ENCODE results near the gene CDS2.

CDS2 gene

DNA sequence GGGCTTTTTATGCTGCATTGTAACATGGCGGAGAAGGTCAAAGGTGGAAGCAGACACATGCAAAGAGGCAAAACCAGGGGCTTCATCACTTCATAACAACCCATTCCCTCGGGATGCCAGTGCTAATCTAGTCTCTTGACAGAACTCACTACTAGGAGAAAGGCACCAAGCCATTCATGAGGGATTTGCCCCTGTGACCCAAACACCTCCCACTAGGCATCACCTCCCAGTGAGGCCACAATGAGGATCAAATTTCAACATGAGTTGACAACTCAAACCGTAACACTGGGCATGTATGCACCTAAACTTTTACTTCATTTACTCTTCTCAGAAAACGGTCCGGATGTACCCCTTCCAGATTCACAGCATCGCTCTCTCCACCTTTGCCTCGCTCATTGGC, 61.9 kb downstream of the CDS2 start:
- no peaks in the 10 kb centered on the region for H3K9me3 Mint-ChIP-seq
- H3K36me3 Mint-ChIP-seq (ENCODE audit: low read depth) = peaks cover 42% of the 10 kb centered on the region
- no peaks in the 10 kb centered on the region for H3K27me3 Mint-ChIP-seq (ENCODE audit: low read depth)
- H3K27ac Mint-ChIP-seq = no peak overlapping the region
- peaks cover 4% of the 10 kb centered on the region for H3K4me1 Mint-ChIP-seq
- no peak overlapping the region for H3K4me3 Mint-ChIP-seq
- TF ChIP-seq, protein P1, sequence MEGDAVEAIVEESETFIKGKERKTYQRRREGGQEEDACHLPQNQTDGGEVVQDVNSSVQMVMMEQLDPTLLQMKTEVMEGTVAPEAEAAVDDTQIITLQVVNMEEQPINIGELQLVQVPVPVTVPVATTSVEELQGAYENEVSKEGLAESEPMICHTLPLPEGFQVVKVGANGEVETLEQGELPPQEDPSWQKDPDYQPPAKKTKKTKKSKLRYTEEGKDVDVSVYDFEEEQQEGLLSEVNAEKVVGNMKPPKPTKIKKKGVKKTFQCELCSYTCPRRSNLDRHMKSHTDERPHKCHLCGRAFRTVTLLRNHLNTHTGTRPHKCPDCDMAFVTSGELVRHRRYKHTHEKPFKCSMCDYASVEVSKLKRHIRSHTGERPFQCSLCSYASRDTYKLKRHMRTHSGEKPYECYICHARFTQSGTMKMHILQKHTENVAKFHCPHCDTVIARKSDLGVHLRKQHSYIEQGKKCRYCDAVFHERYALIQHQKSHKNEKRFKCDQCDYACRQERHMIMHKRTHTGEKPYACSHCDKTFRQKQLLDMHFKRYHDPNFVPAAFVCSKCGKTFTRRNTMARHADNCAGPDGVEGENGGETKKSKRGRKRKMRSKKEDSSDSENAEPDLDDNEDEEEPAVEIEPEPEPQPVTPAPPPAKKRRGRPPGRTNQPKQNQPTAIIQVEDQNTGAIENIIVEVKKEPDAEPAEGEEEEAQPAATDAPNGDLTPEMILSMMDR (IDR thresholded peaks at IDR 0.05; ENCODE audit: unreplicated experiment in 3 of 3) = no peak

- Mint-ChIP-seq H3K36me3 (ENCODE audit: low read depth) (peaks cover 38% of the 10 kb centered on the region), H3K4me3 (no peak overlapping the region), H3K27me3 (ENCODE audit: low read depth) (no peaks in the 10 kb centered on the region), H3K4me1 (peaks cover 4% of the 10 kb centered on the region), H3K9me3 (no peaks in the 10 kb centered on the region), H3K27ac (peak overlapping the region in 1 of 3 experiments; percentile 68)
- TF ChIP-seq, protein P1 (IDR thresholded peaks at IDR 0.05; ENCODE audit: unreplicated experiment in 3 of 3) = no peak
Observed at GRCh38 chr20:5189917-5190316, 63.1 kb downstream of the CDS2 start.

GRCh38 chr20:5190444-5190843, 63.6 kb downstream of the CDS2 start:
- Mint-ChIP-seq H3K27me3 (ENCODE audit: low read depth) (no peaks in the 10 kb centered on the region), H3K9me3 (no peaks in the 10 kb centered on the region), H3K4me3 (no peak overlapping the region), H3K4me1 (peaks cover 4% of the 10 kb centered on the region), H3K27ac (no peak overlapping the region), H3K36me3 (ENCODE audit: low read depth) (peaks cover 35% of the 10 kb centered on the region)
- TF ChIP-seq, protein P1 (IDR thresholded peaks at IDR 0.05; ENCODE audit: unreplicated experiment in 3 of 3) = no peak

GRCh38 chr20:5191829-5192569, 65.2 kb downstream of the CDS2 start:
- TF ChIP-seq, protein P1 (IDR thresholded peaks at IDR 0.05; ENCODE audit: unreplicated experiment in 3 of 3) = peak; percentile 72 to 80 (median 76)
- H3K27me3 Mint-ChIP-seq (ENCODE audit: low read depth) = no peaks in the 10 kb centered on the region
- H3K27ac Mint-ChIP-seq = peak overlapping the region; percentile 55 to 90 (median 75)
- H3K4me1 Mint-ChIP-seq = peaks cover 4% of the 10 kb centered on the region
- peaks cover 26% of the 10 kb centered on the region for H3K36me3 Mint-ChIP-seq (ENCODE audit: low read depth)
- no peaks in the 10 kb centered on the region for H3K9me3 Mint-ChIP-seq
- no peak overlapping the region for H3K4me3 Mint-ChIP-seq

DNA sequence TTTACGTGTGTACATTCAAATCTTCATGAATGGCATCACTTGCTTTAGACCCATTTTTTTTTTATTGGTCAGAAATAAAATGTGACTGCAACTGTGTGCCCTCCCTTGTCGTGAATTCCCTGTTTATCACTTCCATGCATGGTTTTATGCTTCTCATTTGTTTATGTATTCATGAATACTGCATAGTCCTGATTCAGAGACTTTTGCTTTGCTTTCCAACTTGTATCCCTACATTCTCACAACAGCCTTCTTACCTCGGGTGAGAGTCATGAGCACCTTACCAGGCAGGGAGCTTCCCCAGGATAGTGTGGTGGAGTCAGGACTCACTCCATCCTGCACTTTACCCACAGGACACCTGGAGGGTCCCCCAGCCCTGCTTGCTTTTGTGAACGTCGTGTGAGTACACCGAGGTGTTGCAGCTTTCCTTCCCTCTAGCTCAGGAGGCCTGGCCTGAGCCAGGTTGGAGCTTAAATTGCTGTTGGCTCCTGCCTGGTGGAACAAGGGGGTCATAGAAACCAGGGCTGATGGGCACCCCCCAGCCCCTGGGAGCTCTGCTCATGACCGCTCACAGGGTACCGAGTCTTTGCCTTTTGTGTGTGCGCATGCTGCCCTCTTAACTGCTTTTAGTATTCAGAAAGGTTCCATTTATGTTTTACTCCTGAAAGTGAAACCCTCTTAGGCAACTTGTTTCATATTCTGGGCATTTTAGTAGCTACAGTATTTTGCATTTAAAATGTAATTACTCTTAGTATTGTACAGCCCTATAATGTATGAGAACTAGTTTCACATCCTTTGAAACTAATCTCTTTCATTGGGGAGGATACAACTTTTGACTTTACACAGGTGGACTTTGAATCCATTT, 66.0 kb downstream of the CDS2 start:
- no peaks in the 10 kb centered on the region for H3K27me3 Mint-ChIP-seq (ENCODE audit: low read depth)
- H3K27ac Mint-ChIP-seq = peak overlapping the region; percentile 55 to 90 (median 75)
- no peak overlapping the region for H3K4me3 Mint-ChIP-seq
- H3K36me3 Mint-ChIP-seq (ENCODE audit: low read depth) = peaks cover 26% of the 10 kb centered on the region
- peaks cover 4% of the 10 kb centered on the region for H3K4me1 Mint-ChIP-seq
- no peaks in the 10 kb centered on the region for H3K9me3 Mint-ChIP-seq
- TF ChIP-seq, protein P1 (IDR thresholded peaks at IDR 0.05; ENCODE audit: unreplicated experiment in 3 of 3) = no peak

All from nephron (organoid).